ACHN (cell line): ENCODE results near the gene MDK.

Experiments used
- DNase-seq: peaks from one replicate; pipeline ENCODE4 v3.0.0-alpha.2; 2015
- in situ Hi-C: cut with HindIII; loops from 2 replicates; pipeline ENCODE4 v1.10.0; 2017; ENCODE audit warnings: low sequenced_read_pairs, low pct_ligation_motif_present, low pct_unique_long_range_greater_than_20kb

MDK gene

GRCh38 chr11:46420513-46420912 lies 39.0 kb downstream of the MDK start:
- in situ Hi-C loops, result no loop called here
- no peak for DNase-seq

DNA sequence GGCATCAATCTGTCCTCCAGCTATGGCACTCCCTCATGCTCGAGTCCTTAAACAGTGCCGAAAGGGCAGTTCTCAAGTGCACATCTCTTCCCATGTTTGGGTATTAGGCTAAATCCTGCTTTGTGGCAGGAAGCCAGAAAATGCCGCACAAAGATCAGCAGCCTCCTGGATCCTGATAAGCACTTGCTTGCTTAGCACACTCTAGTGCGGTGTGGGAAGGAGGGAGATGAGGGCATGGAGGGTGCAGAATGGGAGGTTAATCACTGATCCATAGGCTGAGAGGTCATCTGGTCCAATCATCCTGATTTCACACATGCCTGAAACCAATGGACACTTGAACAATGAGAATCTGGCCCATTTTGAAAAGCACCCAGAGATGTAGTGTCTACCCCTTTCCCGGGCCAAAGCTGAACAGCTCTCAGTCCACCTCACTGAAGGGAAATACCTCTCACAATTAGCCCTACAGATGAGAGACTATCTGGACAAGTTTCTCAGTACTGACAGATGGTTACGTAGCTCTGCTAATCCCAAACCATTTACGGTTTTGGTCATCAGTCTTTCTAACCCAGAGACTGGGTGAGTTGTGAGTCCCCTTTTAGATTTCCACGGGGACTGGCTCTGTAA lies 39.9 kb downstream of the MDK start:
- in situ Hi-C loops, result no loop called here
- no peak for DNase-seq

DNA sequence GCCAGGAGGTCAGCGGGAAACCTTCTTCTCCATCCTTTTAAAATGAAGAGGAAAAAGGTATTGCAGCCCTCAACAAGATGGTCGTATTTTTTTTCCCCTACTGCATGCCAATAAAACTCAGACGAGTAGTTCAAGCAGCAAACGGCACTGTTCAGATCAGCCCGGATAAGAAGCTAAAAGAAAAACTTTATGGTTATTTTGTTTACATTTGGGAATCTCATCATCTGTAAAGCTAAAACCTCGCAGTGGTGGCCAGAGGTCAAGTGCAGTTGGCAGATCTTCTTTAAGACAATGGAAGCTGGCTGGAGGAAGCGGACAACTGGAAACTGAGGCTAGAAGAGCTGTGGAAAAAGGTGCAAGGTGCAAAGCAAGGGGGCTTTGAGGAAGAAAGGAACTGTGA lies 41.1 kb downstream of the MDK start:
- in situ Hi-C loops, result no loop called here
- DNase-seq, result no peak

DNA sequence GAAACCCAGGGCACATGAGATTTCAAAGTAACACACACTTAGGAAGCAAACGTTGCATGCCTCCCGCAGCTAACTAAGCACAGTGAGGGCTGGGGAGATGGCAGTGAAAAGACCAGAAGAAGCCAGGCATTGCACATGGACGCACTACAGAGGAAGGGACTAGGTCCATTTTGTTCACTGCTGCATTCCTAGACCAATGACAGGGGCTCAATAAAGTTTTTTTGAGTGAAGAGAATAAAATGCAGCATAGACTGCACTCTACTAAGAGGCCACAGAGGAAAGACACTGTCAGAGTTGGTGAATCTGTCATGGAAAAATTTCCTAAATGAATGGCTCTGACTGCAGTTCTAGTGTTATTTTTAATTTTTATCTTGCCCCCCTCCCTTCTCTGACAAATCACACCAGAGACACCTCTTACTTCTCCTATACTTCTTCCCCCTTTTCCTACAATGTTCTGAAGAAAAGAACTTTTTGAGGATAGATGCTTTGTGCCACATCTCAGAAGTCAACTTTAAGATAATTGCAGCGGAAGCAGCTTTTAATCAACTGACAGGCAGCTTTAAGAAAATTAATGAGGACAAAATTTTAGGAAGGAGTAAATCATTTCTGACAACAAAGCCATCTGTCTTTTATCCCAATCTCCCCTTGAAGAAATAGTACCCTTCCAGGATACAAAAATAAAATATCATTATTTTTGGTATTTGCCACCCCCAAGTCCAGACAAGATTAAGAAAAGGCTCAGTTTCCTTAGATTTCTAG lies 44.9 kb downstream of the MDK start:
- DNase-seq, result no peak
- in situ Hi-C loops, result no loop called here

DNA sequence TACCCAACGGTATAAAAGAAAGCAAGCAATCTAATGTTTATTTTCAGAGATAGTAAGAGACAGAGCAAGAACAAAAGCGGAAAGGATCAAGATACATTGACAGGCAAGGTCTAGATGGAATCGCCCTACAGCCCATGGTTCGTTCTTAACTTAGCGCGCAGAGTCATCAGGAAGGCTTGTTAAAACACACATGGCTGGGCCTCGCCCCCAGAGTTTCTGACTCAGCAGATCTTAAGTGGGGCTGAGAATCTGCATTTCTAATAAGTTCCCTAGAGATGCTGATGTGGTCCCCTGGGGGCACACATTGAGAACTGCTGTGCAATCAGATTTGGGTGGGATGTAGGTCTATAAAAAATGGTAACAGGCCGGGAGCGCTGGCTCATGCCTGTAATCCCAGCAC lies 45.9 kb downstream of the MDK start:
- no peak for DNase-seq
- in situ Hi-C loops, result no loop called here

DNA sequence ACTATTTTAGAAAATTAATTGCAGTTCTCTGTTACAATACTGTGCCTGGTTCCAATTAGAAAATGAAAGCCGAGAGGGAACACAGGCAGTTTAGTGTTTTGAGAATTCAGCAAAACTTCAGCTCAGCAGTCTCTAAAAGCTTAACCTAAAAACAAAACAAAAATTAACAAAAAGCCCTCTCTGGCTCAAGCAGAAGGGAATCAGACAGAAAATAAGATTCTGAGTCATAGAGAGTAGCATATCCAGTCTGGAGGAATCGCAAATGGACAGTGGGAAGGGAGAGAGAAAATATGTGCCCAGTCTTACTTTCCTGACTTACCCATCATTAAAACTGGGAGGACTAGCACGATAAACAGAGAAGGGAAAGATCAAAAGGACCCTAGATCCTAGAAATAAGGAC lies 48.2 kb downstream of the MDK start:
- in situ Hi-C loops, result no loop called here
- no peak for DNase-seq

GRCh38 chr11:46431211-46431610 lies 49.7 kb downstream of the MDK start:
- in situ Hi-C loops, result no loop called here
- DNase-seq, result no peak
